Testis (tissue), 5 donors: ENCODE results near the gene PTPN21. TPM values are rescaled to one million over a fixed set of nuclear protein-coding genes. Genes with fewer than 3 reads are reported as not detected.

Experiments
- DNase-seq: peaks from one replicate; pipeline ENCODE4 v3.0.0-alpha.2; 2019
- H3K27ac ChIP-seq, 2 donors: fragments of 200-600 bp; sonication (generic); one replicate each; pipeline ENCODE4 v1.5.1; 2019
- H3K27me3 ChIP-seq: fragments of 200-600 bp; sonication (generic); one replicate; pipeline ENCODE4 v1.5.1; 2019
- H3K36me3 ChIP-seq: fragments of 200-600 bp; sonication (generic); one replicate; pipeline ENCODE4 v1.5.1; 2017; ENCODE audit warnings: low read depth; ENCODE audit errors: missing control alignments
- H3K4me1 ChIP-seq: fragments of 200-600 bp; sonication (generic); one replicate; pipeline ENCODE4 v1.5.1; 2019
- H3K4me3 ChIP-seq, 2 donors: fragments of 200-600 bp; sonication (generic); one replicate each; pipeline ENCODE4 v1.5.1; 2017 to 2019
- H3K9me3 ChIP-seq: fragments of 200-600 bp; sonication (generic); one replicate; pipeline ENCODE4 v1.5.1; 2017
- POLR2A ChIP-seq: fragments of 450-650 bp; IDR thresholded peaks from one replicate; pipeline ENCODE4 v1.6.1; 2017; ENCODE audit warnings: antibody characterized with exemption, mild to moderate bottlenecking, moderate library complexity
- WGBS, 2 donors: methylation state at CpG; one replicate each; pipeline ENCODE4 v1.1.5; 2018; 5-methylcytosine and 5-hydroxymethylcytosine counted together
- intact Hi-C: fragments of 100-400 bp; cut with DNase I; formaldehyde crosslinking; loops from one replicate; pipeline ENCODE4 v1.15.1; 2023; ENCODE audit warnings: low total_unique reads
- long read RNA-seq, 2 donors: transcript quantifications; one replicate each; lab custom pipeline, GENCODE V29; 2026
- polyA plus RNA-seq: library from polyadenylated mRNA; stranded (reverse); fragments of 350-450 nt; fragmentation: Illumina TruSeq; extraction: RNeasy Lipid Tissue Mini Kit (QIAGEN cat#74804); gene quantifications from one replicate; pipeline ENCODE4 v1.2.3, GENCODE V29; 2014; ENCODE audit warnings: low read depth, low replicate concordance; ENCODE audit not compliant: insufficient read depth
- total RNA-seq, 2 donors: library from RNA; depleted of rRNA; stranded (reverse); fragments of >200 nt; gene quantifications; one replicate each; pipeline ENCODE4 v1.2.3, GENCODE V29; 2016
- TF ChIP-seq, protein P1 (sequence below), 3 experiments: fragments of 450-650 bp in 2 of 3; fragments of 200-600 bp in 1 of 3; sonication (generic) in 1 of 3; IDR thresholded peaks; one replicate each; pipeline ENCODE4 v1.5.1; 2016 to 2019; ENCODE audit warnings: antibody characterized with exemption in 3 of 3, mild to moderate bottlenecking in 2 of 3, moderate library complexity in 1 of 3

PTPN21 gene
- 10 to 100 TPM; 47.2 to 58.6 TPM for total RNA-seq
- 51.6 TPM for polyA plus RNA-seq
- long read RNA-seq, donor 1, full-length matches to known transcripts, result 2 of 14 reads
- long read RNA-seq, donor 1, partial matches to known transcripts, result 12 of 14 reads
- long read RNA-seq, donor 1, other reads (novel, unspliced or antisense), result 0 of 14 reads
- long read RNA-seq, donor 2, result 0 reads

- 1% methylated on average over 44 to 98 of the region's 103 CpGs for WGBS, 2 donors
- Histone ChIP-seq H3K4me3 (peak within 1 kb of the TSS; percentile 70 to 82), H3K9me3 (no peaks in the 10 kb centered on the region), H3K27ac (peak within 1 kb of the TSS; percentile 89 to 93), H3K36me3 (no peaks in the 10 kb centered on the region), H3K4me1 (peaks cover 16% of the 10 kb centered on the region), H3K27me3 (no peaks in the 10 kb centered on the region)
- DNase-seq, result peak; percentile 86
- intact Hi-C loops, result loop anchor here (10.0 kb wide), 2 partner anchors 60 to 170 kb away; partner anchors contain the start of gene SPATA7
- no peak for TF ChIP-seq POLR2A
- TF ChIP-seq, protein P1, sequence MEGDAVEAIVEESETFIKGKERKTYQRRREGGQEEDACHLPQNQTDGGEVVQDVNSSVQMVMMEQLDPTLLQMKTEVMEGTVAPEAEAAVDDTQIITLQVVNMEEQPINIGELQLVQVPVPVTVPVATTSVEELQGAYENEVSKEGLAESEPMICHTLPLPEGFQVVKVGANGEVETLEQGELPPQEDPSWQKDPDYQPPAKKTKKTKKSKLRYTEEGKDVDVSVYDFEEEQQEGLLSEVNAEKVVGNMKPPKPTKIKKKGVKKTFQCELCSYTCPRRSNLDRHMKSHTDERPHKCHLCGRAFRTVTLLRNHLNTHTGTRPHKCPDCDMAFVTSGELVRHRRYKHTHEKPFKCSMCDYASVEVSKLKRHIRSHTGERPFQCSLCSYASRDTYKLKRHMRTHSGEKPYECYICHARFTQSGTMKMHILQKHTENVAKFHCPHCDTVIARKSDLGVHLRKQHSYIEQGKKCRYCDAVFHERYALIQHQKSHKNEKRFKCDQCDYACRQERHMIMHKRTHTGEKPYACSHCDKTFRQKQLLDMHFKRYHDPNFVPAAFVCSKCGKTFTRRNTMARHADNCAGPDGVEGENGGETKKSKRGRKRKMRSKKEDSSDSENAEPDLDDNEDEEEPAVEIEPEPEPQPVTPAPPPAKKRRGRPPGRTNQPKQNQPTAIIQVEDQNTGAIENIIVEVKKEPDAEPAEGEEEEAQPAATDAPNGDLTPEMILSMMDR (IDR thresholded peaks at IDR 0.05), result no peak
Measured at GRCh38 chr14:88554457-88555286, at the start of gene PTPN21. PTPN21 (minus strand) TSS chr14:88555007; CDS start chr14:88550417, 4,590 bp downstream.

DNA sequence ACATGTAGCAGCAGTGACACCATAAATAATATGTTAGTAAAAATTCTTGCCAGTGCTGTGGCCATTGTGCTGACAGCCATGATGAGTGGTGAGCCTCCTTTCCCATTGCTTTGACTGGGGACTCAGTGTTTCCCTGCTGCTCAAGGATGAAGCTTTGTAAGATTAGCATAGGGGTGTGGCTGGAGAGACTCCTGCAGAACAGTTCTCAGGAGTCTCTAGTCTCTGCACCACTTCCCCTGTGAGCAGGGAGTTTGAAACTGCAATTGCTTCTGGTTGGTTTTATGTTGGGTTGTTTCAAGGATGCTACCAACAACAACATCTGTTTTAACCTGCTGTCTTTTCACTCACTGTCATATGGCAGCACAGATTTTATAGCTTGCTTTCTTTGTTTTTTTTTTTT is 49.4 kb upstream of the PTPN21 start:
- no peaks in the 10 kb centered on the region for H3K36me3 ChIP-seq
- TF ChIP-seq, protein P1 (IDR thresholded peaks at IDR 0.05), result no peak
- TF ChIP-seq POLR2A, result no peak
- H3K27me3 ChIP-seq, result no peaks in the 10 kb centered on the region
- no peaks in the 10 kb centered on the region for H3K9me3 ChIP-seq
- no peaks in the 10 kb centered on the region for H3K4me1 ChIP-seq
- intact Hi-C loops, result no loop called here
- no peak overlapping the region for H3K4me3 ChIP-seq
- no peak for DNase-seq
- no peak overlapping the region for H3K27ac ChIP-seq

DNA sequence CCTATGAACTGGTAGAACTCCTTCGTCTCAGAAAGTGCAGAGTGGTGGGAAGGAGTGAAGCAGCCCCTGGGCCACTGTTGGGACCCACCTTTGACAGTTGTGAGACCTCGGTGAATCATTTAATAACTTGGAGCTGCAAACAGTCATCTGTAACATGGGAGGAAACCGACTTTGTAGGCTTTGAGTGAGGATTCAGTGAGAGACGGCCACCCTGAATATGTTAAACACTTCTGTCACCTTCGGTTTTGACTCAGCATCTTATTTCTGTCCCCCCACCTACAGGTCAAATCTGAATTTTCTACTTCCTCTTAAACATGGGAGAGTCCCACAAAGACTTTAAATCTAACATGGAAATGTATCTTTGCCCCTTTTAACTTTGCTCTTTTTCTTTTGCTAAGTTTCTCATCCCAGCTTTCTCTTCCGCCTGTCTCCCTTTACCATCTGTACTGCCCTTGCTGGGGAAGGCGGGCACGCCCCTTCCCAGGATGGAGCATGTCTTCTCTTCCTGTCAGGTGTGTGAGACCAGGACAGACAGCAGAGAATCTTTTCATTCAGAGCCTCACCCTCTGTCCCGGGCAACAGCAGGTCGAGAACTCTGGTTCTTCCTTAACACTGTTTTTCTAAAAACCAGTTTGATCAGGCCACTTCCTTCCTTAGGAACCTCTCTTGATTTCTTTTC is 45.1 kb upstream of the PTPN21 start:
- intact Hi-C loops, result no loop called here
- no peak for TF ChIP-seq POLR2A
- TF ChIP-seq, protein P1 (IDR thresholded peaks at IDR 0.05), result no peak
- H3K27ac ChIP-seq, result no peak overlapping the region
- no peak overlapping the region for H3K4me3 ChIP-seq
- DNase-seq, result no peak
- no peaks in the 10 kb centered on the region for H3K9me3 ChIP-seq
- H3K36me3 ChIP-seq, result no peaks in the 10 kb centered on the region
- 87 to 89% methylated on average over 10 of the region's 10 CpGs for WGBS, 2 donors
- no peaks in the 10 kb centered on the region for H3K27me3 ChIP-seq
- no peaks in the 10 kb centered on the region for H3K4me1 ChIP-seq

GRCh38 chr14:88599326-88599725 is 44.5 kb upstream of the PTPN21 start:
- Histone ChIP-seq H3K36me3 (no peaks in the 10 kb centered on the region), H3K9me3 (no peaks in the 10 kb centered on the region), H3K27ac (no peak overlapping the region), H3K4me3 (no peak overlapping the region), H3K4me1 (no peaks in the 10 kb centered on the region), H3K27me3 (no peaks in the 10 kb centered on the region)
- intact Hi-C loops, result no loop called here
- no peak for DNase-seq
- 80 to 82% methylated on average over 8 of the region's 8 CpGs for WGBS, 2 donors
- TF ChIP-seq, protein P1 (IDR thresholded peaks at IDR 0.05), result no peak
- no peak for TF ChIP-seq POLR2A
